ENCODE measurements around the gene TRIO. TPM values are rescaled to one million over a fixed set of nuclear protein-coding genes. Genes with fewer than 3 reads are reported as not detected.
"Not testable (repeated sequence)": the region's sequence is repeated elsewhere in the genome, so short reads cannot be mapped to it uniquely, and the experiment has no call there.

The TRIO gene
- total RNA-seq, 1 experiment from 2014 or later = 116 TPM

DNA sequence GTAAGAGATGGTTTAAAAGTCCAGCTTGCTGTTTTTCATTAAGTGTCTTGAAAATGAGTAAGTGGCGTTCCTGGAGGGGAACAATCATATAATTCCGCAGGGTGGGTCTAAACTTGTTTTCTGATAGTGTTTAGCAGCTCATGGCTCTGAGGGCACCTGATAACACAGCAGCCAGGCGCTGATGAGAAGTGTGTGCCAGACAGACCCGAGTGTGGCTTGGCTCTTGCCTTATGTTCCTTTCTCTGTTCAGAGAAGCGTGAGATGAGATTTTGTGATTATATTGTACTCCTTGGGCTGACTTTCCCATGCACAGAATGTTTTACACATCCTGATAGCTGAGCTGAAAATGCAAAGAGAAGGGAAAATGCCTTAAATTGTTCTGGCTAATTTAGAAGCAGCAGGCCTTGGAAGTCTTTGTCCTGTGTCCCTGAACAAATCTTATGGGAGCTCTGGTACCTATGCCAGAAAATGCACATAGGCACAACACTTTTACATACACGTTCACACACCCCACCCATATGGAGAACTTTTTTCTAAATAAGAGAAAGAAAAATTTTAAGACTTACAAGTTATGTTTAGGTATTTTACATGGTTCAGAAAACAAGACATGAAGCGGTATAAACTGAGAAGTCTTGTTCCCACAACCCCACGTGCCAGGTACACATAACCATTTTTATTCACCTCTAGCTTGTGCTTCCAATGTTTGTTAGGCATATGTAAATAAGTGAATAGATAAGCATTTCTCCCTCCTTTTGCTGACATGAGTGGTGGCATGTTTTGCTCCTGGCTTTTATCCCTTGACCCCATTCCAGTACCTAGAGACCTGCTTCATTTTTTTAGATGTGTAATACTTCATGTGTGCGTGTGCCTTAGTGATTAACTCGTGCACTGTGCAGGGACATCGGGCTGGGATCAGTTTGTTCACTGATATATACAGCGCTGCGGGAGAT lies 286.2 kb downstream of the TRIO start:
- DNase-seq (ENCODE audit: low read depth) = no peak

DNA sequence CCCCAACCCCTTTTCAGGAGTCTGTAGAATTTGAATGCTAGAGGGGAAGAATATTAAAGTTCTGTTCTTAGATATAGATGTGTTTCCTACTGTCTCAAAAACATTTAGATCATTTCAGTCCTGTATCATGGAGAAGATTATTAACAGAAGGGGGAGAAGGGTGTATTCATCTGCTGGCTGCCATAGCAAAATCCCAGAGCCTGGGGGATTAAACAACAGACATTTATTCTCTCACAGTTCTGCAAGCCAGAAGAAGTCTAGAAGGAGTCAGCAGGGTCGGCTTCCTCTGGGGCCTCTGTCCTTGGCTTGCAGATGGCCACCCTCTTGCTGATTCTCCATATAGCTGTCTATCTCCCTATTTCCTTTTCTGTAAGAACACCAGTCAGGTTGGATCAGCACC lies 288.4 kb downstream of the TRIO start:
- no peak for DNase-seq (ENCODE audit: low read depth)

DNA sequence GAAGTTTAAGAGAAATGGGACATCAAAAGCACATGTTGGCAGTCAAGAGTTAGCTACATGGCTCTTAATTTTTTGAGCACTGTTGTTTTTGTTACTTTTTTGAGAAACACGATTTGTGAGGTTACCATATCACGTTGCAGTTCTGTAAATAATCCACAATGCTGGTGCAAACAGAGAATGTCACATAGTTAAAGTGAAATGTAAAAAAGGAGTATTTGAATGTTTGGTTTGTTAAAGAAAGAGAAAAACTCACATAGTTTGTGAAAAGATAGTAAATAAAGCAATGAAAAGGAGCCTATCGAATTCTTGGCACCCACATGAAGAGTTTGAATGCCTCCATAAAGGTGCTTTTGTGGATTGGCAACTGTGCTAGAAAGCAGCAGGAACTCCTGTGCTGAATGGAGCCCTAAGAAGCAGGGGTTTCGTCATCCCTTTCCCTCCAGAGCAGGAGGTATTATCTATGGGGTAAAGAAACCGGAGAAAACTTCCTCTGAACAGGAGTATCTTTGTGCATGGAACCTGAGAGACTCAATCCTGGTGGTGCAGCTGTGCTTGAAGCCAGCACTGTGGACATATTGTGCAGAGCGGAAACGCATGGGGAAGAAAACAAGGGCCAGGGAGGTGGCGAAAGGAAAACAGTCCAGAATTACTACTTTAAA lies 289.9 kb downstream of the TRIO start:
- no peak for DNase-seq (ENCODE audit: low read depth)

DNA sequence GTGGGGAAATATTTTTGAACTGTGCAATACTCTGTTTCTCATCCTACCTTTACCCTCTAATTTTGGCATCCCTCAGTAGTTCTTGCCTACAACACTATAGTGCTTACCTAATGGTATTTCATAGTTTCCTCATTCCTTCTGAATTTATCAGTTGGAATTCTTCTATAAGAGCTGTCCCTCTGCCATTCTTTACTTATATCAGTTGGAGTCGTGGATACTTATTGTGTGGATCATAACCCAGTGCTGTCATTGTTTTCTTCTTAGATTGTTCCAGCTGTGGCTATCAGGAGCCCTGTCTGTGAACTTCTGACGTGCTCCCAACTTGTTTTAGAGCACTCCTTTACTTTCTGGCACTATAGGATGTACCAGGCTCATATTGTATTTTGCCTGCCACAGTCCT lies 292.3 kb downstream of the TRIO start:
- no peak for DNase-seq (ENCODE audit: low read depth)

DNA sequence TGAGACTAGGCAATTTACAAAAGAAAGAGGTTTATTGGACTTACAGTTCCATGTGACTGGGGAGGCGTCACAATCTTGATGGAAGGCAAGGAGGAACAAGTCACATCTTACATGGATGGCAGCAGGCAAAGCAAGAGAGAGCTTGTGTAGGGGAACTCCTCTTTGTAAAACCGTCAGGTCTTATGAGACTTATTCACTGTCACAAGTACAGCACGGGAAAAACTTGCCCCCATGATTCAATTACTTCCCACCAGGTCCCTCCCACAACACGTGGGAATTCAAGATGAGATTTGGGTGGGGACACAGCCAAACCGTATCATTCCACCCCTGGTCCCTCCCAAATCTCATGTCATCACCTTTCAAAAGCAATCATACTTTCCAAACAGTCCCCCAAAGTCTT lies 293.0 kb downstream of the TRIO start:
- not testable (repeated sequence) for DNase-seq (ENCODE audit: low read depth)

DNA sequence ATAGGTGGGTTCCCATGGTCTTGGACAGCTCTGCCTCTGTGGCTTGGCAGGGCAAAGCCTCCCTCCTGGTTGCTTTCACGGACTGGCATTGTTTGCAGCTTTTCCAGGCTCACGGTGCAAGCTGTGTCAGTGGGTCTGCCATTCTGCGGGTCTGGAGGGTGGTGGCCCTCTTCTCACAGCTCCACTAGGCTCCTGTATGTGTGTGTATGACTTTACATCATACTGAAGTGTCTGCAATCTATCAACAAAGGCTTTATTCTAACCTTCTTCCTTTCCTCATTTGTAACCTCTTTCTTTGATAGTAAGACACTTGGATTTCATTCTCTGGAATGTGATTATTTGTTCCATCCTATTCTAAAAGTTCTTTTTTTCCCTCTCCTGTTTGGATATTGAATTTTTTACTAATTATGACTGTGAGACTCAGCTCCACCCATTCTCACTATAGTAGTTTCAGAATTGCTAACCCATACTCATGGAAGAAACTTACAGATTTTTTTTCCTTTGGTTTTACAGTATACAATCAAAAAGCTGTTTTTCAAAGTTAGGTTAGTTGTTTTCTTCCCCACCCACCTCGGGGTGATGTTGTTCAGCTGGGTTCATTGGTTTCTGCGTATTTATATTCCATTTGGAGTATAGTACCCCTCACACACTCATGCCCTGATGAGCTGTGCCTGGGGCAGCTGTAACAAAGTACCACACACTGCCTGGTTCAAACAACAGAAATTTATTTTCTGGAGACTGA lies 293.8 kb downstream of the TRIO start:
- DNase-seq (ENCODE audit: low read depth) = no peak

DNA sequence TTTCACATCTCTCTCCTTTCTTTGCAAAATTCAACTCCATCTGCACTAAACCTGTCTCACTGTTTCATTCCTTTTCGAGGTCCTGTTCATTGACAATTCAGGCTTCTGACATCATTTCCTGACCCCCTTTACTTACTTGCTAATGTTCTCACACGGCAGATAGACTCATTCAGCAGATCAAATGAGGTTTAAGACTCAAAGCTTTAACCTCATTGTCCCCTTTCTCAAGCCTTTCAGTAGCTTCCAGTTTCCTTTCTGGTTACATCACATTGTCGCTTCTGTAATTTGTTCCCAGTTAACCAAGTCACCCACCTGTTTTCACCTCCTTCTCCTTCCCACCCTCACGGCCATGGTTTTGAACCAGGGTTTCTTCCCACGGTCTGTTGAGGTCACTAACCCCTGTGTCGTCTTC lies 295.1 kb downstream of the TRIO start:
- DNase-seq (ENCODE audit: low read depth) = no peak

DNA sequence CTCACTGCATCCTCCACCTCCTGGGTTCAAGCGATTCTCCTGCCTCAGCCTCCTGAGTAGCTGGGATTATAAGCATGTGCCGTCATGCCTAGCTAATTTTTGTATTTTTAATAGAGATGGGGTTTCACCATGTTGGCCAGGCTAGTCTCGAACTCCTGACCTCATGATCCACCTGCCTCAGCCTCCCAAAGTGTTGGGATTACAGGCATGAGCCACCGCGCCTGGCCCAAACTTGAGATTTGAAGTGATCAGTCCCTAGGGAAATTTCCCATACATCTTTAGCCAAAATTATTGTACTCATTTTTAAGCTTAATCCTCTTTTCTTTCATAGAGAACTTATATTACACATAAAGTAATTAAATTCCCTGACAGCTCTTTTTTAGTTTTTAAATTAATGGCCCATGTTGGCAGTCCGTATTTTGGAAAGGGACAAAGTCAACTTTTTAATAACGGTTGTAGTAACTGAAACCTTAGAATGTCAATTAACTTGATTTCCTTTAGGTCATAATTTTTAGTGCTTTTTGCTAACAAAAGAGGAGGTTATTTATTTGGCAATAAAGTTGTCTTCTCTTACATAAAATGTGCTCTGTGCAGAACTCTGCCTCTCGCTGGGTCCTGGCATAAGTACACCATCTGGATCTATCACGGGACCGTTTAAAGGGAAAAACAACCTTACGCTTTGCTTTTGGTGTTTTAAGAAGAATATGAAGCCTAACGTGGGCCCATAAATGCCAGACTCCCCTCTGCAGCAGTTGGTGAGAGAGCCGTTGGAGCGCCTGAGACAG lies 296.1 kb downstream of the TRIO start:
- no peak for DNase-seq (ENCODE audit: low read depth)

DNA sequence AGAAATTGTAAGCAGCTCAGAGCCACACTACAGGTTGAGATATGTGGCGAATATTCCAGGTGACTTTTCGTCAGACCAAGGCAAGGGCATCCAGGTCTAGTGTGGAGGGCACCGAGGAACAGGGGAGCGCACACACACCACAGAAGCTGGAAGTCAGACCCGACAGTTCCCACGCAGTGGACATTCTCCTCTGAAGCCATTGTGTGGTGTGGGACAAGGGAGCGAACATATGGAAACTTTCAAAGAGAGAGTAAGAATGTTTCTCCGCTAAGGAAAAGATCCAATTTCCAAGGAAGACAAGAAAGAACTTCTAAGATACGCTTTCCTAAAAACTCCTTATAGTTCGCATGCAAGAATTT lies 297.1 kb downstream of the TRIO start:
- DNase-seq (ENCODE audit: low read depth) = no peak

DNA sequence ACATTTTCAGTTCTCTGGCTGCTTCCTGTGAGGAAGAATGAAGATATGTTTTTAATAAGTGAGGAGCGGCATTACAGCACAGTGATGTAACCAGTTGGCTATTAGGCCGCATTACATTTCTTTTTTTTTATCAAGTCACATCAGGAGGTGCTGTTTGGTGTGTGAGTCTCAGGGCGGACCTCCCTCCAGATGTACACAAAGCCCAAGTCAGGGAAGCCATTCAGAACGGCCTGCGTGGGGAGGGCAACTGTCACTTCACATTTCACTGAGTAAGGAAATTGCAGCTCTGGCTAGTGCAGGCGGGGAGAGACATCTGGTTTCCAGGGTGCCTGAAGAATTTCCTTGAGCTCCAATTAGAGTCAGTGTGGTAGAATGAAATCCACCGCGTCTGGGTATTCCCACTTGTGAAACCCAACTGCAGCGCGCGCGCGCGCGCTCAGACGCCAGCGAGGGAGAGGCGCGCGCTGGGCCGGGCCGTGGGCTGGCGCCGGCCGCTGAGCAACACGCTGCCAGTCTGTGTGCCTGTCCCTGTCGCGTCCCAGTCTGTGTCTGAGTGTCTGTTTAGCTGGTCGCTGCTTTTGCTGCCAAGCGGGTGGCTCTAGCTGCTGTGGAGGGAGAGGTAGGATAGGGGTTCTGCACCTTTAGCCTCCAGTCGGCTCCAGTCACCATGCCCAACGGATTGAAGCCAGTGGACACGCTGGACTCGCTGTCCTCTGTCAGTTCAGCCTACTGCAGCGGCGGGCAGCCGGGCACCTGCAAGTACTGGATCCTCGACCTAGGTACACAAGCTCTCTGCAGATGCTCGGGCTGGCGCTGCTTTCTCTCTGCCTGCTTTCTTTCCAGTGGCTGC lies 297.7 kb downstream of the TRIO start:
- DNase-seq (ENCODE audit: low read depth) = no peak

DNA sequence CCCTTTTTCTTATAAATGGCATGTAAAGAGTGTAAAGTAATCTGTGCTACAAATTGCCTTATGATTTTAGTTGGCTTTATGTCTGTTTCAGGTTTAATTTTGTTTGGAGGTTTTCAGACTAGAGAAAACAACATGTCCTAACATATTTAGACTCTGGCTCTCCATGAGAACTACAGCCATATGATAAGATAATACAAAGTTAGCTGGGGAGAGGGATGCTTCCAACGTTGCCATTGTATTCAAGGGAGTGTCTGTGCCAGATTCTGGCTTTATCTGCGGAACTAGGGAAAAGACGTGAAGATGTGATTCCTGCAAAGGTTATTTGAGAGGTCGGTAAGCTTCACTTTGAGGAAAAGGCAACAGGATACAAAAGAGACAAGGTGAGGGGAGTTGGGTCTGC lies 298.5 kb downstream of the TRIO start:
- no peak for DNase-seq (ENCODE audit: low read depth)

DNA sequence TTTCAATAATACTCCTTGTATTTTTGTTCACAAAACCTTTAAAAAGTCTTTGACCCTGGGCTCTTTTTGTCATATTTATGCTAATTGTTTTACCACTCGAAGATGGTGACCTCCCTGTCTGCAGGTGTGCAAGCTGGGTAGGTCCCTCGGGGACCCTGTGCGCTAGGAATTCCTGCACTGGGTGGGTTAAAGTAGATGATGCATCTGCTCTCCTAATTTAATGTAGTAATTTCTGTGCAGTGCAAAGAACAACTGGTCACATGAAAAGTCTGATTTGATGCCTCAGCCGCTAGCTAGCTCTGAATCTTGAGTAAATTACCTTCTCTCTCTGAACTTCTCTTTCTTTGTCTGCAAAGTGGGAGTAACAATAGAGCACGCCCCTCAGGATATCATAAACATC lies 299.4 kb downstream of the TRIO start:
- DNase-seq (ENCODE audit: low read depth) = no peak

DNA sequence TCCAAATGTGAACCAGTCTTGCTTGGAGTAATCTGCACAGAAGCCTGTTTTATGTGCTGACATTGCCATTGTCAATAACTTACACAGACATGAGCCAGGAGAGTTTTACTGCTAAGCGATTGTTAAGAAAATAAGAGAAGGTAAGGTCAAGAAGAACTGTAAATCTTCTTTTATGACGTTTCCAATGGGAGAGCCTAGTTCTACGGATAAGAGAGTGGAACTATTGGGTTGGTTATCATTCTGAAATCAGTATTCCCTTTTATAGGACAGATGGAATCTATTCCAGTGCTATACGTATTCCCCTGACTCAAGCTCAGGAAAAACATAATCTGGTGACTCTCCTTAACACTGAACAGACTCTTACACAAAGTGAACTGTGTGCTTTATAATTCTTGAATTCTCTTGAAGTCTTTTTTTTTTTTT lies 300.5 kb downstream of the TRIO start:
- no peak for DNase-seq (ENCODE audit: low read depth)

DNA sequence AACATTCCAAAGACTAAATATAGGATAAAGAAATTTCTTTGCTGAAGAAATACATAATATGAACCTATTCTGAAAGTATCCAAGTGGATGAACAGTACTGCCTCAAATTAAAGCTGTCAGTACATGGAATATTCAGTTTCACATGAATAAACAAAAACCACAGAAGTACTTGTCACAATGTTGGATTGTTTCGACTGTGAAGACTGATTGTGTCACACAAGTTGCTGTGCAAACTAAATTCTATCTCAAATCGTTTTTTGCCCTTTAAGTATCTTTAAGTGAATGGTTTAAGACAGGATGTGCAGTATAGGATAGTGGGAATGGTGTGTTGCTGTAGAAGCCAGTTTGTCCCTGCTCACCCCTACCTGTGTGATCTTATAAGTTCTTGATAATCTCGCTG lies 301.0 kb downstream of the TRIO start:
- peak; percentile 24 for DNase-seq (ENCODE audit: low read depth)

DNA sequence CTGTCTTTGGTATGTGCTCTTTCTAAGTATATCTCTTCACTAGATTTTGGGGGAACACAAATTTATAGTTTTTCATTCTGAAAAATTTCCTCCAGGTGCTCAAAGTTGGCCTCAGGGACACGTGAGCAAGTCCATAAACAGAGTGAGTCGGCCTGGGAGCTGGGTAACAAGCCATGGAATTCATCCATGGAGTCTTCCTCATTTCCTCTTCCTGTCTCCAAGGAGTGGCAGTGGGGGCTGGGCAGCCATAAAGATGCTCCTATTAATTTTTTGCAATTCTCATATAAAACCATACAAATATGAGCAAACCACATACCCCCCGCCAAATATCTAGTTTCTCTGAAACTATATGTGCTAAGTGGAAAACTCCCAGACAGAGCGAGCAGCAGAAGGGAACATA lies 301.9 kb downstream of the TRIO start:
- peak; percentile 64 for DNase-seq (ENCODE audit: low read depth)

DNA sequence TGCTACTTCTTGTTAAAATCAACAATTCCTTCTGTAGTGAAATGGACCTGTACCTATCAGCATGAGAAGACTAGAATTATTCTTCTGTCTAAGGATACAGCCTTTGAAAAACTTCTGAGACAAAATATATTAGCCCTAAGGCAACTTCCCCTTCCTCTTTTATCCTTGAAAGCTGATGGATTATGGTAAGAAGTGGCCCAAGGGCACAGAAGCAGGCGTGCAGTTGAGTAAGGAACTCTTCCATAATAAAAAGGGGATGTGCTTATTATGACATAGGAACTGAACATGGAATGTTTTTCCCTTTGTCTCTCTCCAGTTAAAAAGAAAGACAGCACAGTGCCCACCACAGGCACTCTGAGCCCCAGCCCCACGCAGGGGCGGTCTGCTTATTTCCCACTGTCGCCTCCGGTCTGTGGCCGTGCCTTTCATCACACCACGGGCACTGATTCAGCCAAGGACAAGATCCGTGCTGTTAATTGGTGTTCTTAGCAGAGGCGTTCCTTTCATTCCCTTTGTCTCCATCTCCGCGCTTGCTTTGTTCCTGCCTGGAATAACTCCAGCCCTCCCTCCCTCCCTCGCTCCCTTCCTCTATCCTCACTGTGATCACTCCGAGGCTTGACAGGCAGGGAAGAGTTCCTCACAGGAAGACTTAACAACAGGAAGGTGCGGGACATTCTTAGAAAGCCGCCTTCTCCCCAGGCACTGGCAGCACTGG lies 302.6 kb downstream of the TRIO start:
- DNase-seq (ENCODE audit: low read depth) = no peak

DNA sequence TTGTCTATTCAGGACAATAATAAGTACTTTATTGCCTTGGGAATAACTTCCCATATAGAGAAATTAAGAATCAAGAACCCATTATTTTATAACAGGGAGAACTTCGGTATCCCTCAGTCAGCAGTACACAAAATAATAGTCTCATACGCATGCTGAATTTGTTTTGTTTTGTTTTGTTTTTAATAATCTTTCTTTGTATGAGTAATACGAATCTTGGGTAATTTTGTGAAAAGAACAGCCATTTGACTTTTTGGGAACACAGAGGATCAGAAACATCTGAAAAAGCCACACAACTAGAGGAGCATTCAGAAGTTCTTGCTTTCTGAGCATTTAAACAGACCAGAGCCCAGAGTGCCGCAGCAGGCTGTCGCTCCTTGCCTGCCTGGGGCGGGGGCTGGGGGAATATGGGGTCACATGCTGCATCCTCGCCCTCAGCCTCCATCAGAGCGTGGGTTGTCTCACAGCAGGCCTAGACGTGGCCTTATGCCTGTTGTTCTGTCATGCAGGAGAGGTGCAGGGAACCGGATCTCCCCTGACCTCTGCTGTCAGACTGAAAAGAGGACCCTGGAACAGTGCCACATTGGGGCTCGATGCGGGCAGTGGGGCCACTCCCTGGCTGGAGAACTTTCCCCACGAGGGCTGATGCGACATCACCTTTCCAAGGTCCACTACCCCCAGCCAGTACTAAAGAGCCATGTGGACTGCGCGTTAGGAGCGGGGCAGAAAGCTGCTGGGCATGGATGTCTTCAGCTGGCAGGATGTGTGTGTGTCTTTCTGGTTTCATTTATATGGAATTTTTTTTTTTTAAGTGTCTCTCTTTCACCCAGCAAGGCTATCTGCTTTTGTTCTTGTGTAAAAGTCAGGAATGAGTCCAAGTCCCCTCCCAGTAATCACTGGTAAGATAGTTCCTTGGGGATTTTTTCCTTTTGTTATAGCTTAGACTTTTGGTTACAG lies 305.1 kb downstream of the TRIO start:
- peak; percentile 65 for DNase-seq (ENCODE audit: low read depth)

DNA sequence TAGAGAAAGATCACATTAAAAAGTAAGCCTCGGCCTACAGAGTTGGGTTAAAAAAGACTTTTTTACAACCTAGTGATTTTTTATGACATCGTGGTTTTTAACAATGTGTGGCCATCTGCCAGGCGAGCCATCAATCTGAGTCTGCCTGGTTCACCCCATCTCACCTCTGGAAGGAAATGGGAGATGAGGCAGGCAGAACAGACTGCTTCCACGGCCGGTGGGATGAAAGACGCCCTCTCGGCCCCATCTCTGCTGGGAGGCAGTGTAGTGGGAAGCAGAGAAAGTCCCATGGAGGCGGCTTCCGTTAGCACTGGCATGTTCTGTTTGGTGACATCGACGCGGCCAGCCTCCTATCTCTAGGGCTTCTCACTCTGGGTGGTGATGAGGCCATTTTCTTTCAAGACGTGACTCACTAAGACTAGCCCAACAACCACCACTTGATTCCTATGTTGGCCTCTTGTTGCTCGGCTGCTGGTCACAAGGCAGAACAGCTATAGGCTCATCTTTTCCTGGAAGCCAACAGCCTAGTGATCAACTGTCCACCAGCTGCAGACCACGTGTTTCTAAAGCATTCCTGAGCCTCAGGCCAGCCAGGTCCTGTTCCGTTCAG lies 306.0 kb downstream of the TRIO start:
- DNase-seq (ENCODE audit: low read depth) = peak; percentile 89
